Measurements from ENCODE around the gene IFNG-AS1. TPM values are rescaled to one million over a fixed set of nuclear protein-coding genes. Genes with fewer than 3 reads are reported as not detected.

Gene IFNG-AS1
- total RNA-seq, 2 donors from 2014 or later = not detected

- H3K27ac ChIP-seq = no peak overlapping the region
- TF ChIP-seq POLR2AphosphoS5 (IDR thresholded peaks at IDR 0.05) = no peak
- no peak for TF ChIP-seq CTCF (IDR thresholded peaks at IDR 0.05)
- no peak for TF ChIP-seq POLR2A (IDR thresholded peaks at IDR 0.05)
- intact Hi-C loops (cut with DNase I) = no loop called here
- no peaks in the 10 kb centered on the region for H3K27me3 ChIP-seq (replicated peaks; ENCODE audit: insufficient read depth)
- no peak overlapping the region for H3K4me3 ChIP-seq
- whole genome bisulfite sequencing = 88% methylated on average over 1 of the region's 1 CpG
- no peak for DNase-seq (ENCODE audit: low spot score)
- no peaks in the 10 kb centered on the region for H3K9me3 ChIP-seq
- H3K36me3 ChIP-seq = no peaks in the 10 kb centered on the region
- no peaks in the 10 kb centered on the region for H3K4me1 ChIP-seq (replicated peaks)
These were observed 24.8 kb upstream of the IFNG-AS1 start for GRCh38 chr12:67964456-67964855.

GRCh38 chr12:67966560-67966959, 22.7 kb upstream of the IFNG-AS1 start:
- Histone ChIP-seq H3K36me3 (no peaks in the 10 kb centered on the region), H3K4me3 (no peak overlapping the region), H3K9me3 (no peaks in the 10 kb centered on the region), H3K27ac (no peak overlapping the region), H3K4me1 (replicated peaks) (no peaks in the 10 kb centered on the region), H3K27me3 (replicated peaks; ENCODE audit: insufficient read depth) (no peaks in the 10 kb centered on the region)
- intact Hi-C loops (cut with DNase I) = no loop called here
- DNase-seq (ENCODE audit: low spot score) = no peak
- TF ChIP-seq POLR2A (IDR thresholded peaks at IDR 0.05) = no peak
- no peak for TF ChIP-seq POLR2AphosphoS5 (IDR thresholded peaks at IDR 0.05)
- TF ChIP-seq CTCF (IDR thresholded peaks at IDR 0.05) = no peak
- WGBS = 56% methylated on average over 2 of the region's 2 CpGs

GRCh38 chr12:67968321-67968720, 20.9 kb upstream of the IFNG-AS1 start:
- DNase-seq (ENCODE audit: low spot score) = no peak
- no peaks in the 10 kb centered on the region for H3K36me3 ChIP-seq
- intact Hi-C loops (cut with DNase I) = no loop called here
- no peak overlapping the region for H3K27ac ChIP-seq
- no peaks in the 10 kb centered on the region for H3K9me3 ChIP-seq
- H3K27me3 ChIP-seq (replicated peaks; ENCODE audit: insufficient read depth) = no peaks in the 10 kb centered on the region
- TF ChIP-seq POLR2AphosphoS5 (IDR thresholded peaks at IDR 0.05) (no peak), POLR2A (IDR thresholded peaks at IDR 0.05) (no peak), CTCF (IDR thresholded peaks at IDR 0.05) (no peak)
- 89% methylated on average over 2 of the region's 2 CpGs for WGBS
- H3K4me1 ChIP-seq (replicated peaks) = no peaks in the 10 kb centered on the region
- H3K4me3 ChIP-seq = no peak overlapping the region

- Histone ChIP-seq H3K27me3 (replicated peaks; ENCODE audit: insufficient read depth) (no peaks in the 10 kb centered on the region), H3K9me3 (no peaks in the 10 kb centered on the region), H3K36me3 (no peaks in the 10 kb centered on the region), H3K4me3 (no peak overlapping the region), H3K4me1 (replicated peaks) (no peaks in the 10 kb centered on the region), H3K27ac (no peak overlapping the region)
- TF ChIP-seq CTCF (IDR thresholded peaks at IDR 0.05) (no peak), POLR2AphosphoS5 (IDR thresholded peaks at IDR 0.05) (no peak), POLR2A (IDR thresholded peaks at IDR 0.05) (no peak)
- 83% methylated on average over 4 of the region's 4 CpGs for WGBS
- intact Hi-C loops (cut with DNase I) = no loop called here
- no peak for DNase-seq (ENCODE audit: low spot score)
These were observed 20.5 kb upstream of the IFNG-AS1 start for GRCh38 chr12:67968725-67969124.

- 86% methylated on average over 4 of the region's 4 CpGs for whole genome bisulfite sequencing
- intact Hi-C loops (cut with DNase I) = no loop called here
- Histone ChIP-seq H3K27ac (no peak overlapping the region), H3K36me3 (no peaks in the 10 kb centered on the region), H3K4me1 (replicated peaks) (no peaks in the 10 kb centered on the region), H3K27me3 (replicated peaks; ENCODE audit: insufficient read depth) (no peaks in the 10 kb centered on the region), H3K4me3 (no peak overlapping the region), H3K9me3 (no peaks in the 10 kb centered on the region)
- DNase-seq (ENCODE audit: low spot score) = no peak
- no peak for TF ChIP-seq POLR2A (IDR thresholded peaks at IDR 0.05)
- no peak for TF ChIP-seq CTCF (IDR thresholded peaks at IDR 0.05)
- no peak for TF ChIP-seq POLR2AphosphoS5 (IDR thresholded peaks at IDR 0.05)
These were observed 20.0 kb upstream of the IFNG-AS1 start for GRCh38 chr12:67969134-67969802.
